Endodermal cell (in vitro differentiated cells): ENCODE measurements around the gene VRTN. TPM values are rescaled to one million over a fixed set of nuclear protein-coding genes. Genes with fewer than 3 reads are reported as not detected.
A peak's percentile ranks its signal among the peaks of the same experiment; 100 is the strongest.

Experiments
- DNase-seq: peaks from one replicate; pipeline ENCODE4 v3.0.0-alpha.2; 2017
- H3K27ac ChIP-seq: 2 replicates; pipeline ENCODE4 v1.5.1; 2013; ENCODE audit warnings: mild to moderate bottlenecking, low read depth, low read length, moderate library complexity
- H3K27me3 ChIP-seq: 2 replicates; pipeline ENCODE4 v1.6.1; 2013; ENCODE audit warnings: mild to moderate bottlenecking, low read length, moderate library complexity; ENCODE audit not compliant: insufficient read depth, control insufficient read depth, poor library complexity, severe bottlenecking
- H3K36me3 ChIP-seq: 2 replicates; pipeline ENCODE4 v1.7.0; 2013; ENCODE audit warnings: mild to moderate bottlenecking, low read length, moderate library complexity; ENCODE audit not compliant: control insufficient read depth, insufficient read depth
- H3K4me1 ChIP-seq: one replicate; pipeline ENCODE4 v1.7.0; 2013; ENCODE audit warnings: low read length; ENCODE audit not compliant: control insufficient read depth, insufficient read depth
- H3K4me3 ChIP-seq: 2 replicates; pipeline ENCODE4 v1.5.1; 2013; ENCODE audit warnings: mild to moderate bottlenecking, low read length, moderate library complexity
- H3K9ac ChIP-seq: 2 replicates; pipeline ENCODE4 v1.6.1; 2013; ENCODE audit warnings: mild to moderate bottlenecking, low read length, moderate library complexity; ENCODE audit not compliant: poor library complexity, severe bottlenecking; ENCODE audit errors: extremely low read depth
- H3K9me3 ChIP-seq: 2 replicates; pipeline ENCODE4 v1.6.1; 2013; ENCODE audit warnings: mild to moderate bottlenecking, low read length, moderate library complexity; ENCODE audit not compliant: control insufficient read depth
- H3K27ac Mint-ChIP-seq: 2 replicates; pipeline ENCODE4 v1.8.0; 2020; ENCODE audit warnings: mixed read lengths
- H3K27me3 Mint-ChIP-seq: 2 replicates; pipeline ENCODE4 v1.8.0; 2021; ENCODE audit warnings: mild to moderate bottlenecking, mixed read lengths; ENCODE audit not compliant: insufficient read depth
- H3K36me3 Mint-ChIP-seq: 2 replicates; pipeline ENCODE4 v1.8.0; 2020; ENCODE audit warnings: low read depth, mixed read lengths
- H3K4me1 Mint-ChIP-seq: 2 replicates; pipeline ENCODE4 v1.8.0; 2020; ENCODE audit warnings: mixed read lengths
- H3K4me3 Mint-ChIP-seq: 2 replicates; pipeline ENCODE4 v1.8.0; 2020; ENCODE audit warnings: mild to moderate bottlenecking, moderate library complexity, mixed read lengths
- H3K9me3 Mint-ChIP-seq: 2 replicates; pipeline ENCODE4 v1.8.0; 2020; ENCODE audit warnings: mild to moderate bottlenecking, mixed read lengths
- WGBS, 2 experiments: methylation state at CpG; one replicate each; pipeline versions ENCODE4 v1.1.5 to v1.1.7; 2013; ENCODE audit warnings: missing lambda C conversion rate in 2 of 2, mixed read lengths in 1 of 2; ENCODE audit not compliant: insufficient coverage in 1 of 2, insufficient read length in 1 of 2; 5-methylcytosine and 5-hydroxymethylcytosine counted together
- total RNA-seq, 2 donors: library from RNA; stranded (reverse); fragmentation: NEBNext Ultra II Directional in 1 of 2; extraction: Animal tissue kit (Norgen Biotek cat#: 25700) in 1 of 2; gene quantifications; 2 replicates in 1 of 2; 3 replicates in 1 of 2; pipeline ENCODE4 v1.2.1, GENCODE V29; 2021
- TF ChIP-seq, protein P1 (sequence below): fragments of 200-600 bp; sonication (generic); conservative IDR thresholded peaks from 2 replicates; pipeline ENCODE4 v1.5.0; 2021; ENCODE audit warnings: antibody characterized with exemption, mild to moderate bottlenecking

VRTN gene
- total RNA-seq, 2 donors from 2014 or later: 61.8 to 108 TPM

DNA sequence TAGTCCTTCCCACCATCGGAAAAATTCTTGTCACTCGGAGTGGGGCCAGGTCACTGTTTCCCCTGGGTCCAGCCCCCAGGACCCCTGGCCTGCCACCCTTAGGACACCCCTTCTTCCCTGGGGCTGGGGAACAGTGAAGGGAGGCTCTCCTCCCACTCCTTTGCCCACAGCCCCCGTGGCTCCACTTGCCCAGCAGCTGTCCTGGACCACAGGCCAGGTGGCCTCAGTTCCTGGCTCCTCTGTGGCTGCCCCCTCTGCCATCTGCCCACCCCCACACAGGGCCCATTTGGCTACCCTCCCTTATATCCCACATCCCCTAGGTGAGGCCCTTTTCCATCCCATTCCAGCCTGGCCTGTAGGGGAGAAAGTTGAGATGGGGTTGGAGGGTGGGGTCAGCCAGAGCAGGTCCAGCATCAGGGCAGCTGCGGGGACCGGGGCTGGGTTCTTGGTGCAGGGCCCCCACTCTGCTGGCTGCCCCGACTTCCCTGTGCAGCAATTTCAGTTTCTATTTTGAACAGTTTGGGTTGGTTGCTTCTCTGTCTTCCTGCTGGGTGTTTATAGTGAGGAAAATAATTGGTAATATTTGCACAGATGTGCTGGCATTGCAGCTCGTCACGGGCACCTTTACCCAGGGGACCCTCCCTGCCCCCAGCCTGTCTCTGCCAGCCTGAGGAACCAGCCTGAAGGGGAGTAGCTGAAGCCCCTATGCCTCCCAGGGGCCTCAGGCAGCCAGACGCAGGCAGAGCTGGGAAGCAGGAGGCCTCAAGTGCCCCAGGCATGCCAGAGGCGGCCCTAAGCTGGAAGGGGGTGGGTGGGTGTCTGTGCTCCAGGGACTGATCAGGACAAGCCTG lies 54.4 kb downstream of the VRTN start:
- WGBS, 2 experiments: 84 to 92% methylated on average over 7 to 10 of the region's 10 CpGs
- no peak overlapping the region for H3K27ac Mint-ChIP-seq
- H3K9me3 Mint-ChIP-seq: no peaks in the 10 kb centered on the region

DNA sequence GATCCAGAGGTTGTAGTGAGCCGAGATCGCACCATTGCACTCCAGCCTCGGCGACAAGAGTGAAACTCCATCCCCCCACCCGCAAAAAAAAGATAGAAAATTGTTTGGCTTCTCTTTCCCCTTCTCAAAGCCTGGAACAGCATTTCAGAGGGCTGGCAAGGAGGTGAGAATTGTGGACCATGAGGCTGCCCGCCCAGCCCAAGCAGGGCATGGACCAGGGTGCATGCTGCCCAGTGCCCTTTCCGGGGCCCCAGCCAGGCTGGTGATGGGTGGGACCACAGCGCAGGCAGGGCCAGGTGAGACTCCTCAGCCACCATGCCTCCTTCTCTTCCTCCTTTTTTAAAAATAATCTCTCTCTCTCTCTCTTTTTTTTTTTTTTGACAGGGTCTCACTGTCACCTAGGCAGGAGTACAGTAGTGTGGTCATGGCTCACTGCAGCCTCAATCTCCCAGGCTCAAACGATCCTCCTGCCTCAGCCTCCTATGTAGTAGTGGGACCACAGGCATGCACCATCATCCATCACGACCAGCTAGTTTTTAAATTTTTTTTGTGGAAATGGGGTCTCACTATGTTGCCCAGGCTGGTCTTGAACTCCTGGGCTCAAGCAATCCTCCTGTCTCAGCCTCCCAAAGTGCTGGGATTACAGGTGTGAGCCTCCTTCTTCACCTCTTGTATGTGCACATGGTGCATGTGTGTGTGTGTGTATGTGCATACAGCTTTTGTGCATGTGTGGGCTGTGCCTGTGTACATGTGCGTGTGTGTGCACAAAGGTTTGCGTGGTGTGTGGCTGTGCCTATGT lies 55.5 kb downstream of the VRTN start:
- H3K27ac Mint-ChIP-seq: no peak overlapping the region
- H3K36me3 ChIP-seq: no peaks in the 10 kb centered on the region
- 94 to 98% methylated on average over 5 to 12 of the region's 12 CpGs for WGBS, 2 experiments
- H3K4me3 Mint-ChIP-seq: no peak overlapping the region
- no peaks in the 10 kb centered on the region for H3K9me3 ChIP-seq
- H3K4me1 Mint-ChIP-seq: peaks cover 50% of the 10 kb centered on the region
- H3K4me1 ChIP-seq: peaks cover 42% of the 10 kb centered on the region
- DNase-seq: peak; percentile 13
- no peak overlapping the region for H3K4me3 ChIP-seq
- H3K27me3 Mint-ChIP-seq: peaks cover 2% of the 10 kb centered on the region
- no peak overlapping the region for H3K27ac ChIP-seq
- no peaks in the 10 kb centered on the region for H3K36me3 Mint-ChIP-seq
- no peaks in the 10 kb centered on the region for H3K9me3 Mint-ChIP-seq
- H3K9ac ChIP-seq: no peak overlapping the region
- TF ChIP-seq, protein P1, sequence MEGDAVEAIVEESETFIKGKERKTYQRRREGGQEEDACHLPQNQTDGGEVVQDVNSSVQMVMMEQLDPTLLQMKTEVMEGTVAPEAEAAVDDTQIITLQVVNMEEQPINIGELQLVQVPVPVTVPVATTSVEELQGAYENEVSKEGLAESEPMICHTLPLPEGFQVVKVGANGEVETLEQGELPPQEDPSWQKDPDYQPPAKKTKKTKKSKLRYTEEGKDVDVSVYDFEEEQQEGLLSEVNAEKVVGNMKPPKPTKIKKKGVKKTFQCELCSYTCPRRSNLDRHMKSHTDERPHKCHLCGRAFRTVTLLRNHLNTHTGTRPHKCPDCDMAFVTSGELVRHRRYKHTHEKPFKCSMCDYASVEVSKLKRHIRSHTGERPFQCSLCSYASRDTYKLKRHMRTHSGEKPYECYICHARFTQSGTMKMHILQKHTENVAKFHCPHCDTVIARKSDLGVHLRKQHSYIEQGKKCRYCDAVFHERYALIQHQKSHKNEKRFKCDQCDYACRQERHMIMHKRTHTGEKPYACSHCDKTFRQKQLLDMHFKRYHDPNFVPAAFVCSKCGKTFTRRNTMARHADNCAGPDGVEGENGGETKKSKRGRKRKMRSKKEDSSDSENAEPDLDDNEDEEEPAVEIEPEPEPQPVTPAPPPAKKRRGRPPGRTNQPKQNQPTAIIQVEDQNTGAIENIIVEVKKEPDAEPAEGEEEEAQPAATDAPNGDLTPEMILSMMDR: no peak
- H3K27me3 ChIP-seq: no peaks in the 10 kb centered on the region

More for the DNA sequence above, 54.4 kb downstream of the VRTN start:
- Mint-ChIP-seq H3K4me3 (no peak overlapping the region), H3K4me1 (peaks cover 54% of the 10 kb centered on the region), H3K36me3 (no peaks in the 10 kb centered on the region), H3K27me3 (peaks cover 2% of the 10 kb centered on the region)
- peak; percentile 57 for DNase-seq
- Histone ChIP-seq H3K4me1 (peaks cover 42% of the 10 kb centered on the region), H3K27ac (no peak overlapping the region), H3K36me3 (no peaks in the 10 kb centered on the region), H3K27me3 (no peaks in the 10 kb centered on the region), H3K9ac (no peak overlapping the region), H3K9me3 (no peaks in the 10 kb centered on the region), H3K4me3 (no peak overlapping the region)
- TF ChIP-seq, protein P1: no peak

DNA sequence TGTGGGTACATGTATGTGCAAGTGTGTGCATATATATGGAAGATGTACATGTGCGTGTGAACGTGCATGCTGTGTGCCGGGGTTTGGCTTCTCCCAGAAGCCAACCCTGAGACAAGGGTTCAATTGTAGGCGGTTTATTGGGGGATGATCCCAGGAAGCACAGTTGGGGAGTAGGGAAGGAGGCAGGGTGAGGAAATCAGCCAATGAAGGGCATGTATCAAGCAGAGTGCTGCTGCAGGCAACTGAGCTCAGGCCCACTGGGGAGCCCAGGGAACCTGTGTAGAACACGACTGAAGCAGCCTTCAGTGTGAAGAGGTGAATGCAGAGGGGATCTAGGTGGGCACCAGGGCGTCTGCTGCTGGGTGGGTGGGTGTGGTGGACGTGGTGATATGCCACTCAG lies 56.2 kb downstream of the VRTN start:
- peaks cover 42% of the 10 kb centered on the region for H3K4me1 ChIP-seq
- TF ChIP-seq, protein P1: no peak
- DNase-seq: no peak
- H3K9me3 ChIP-seq: no peaks in the 10 kb centered on the region
- Mint-ChIP-seq H3K27ac (no peak overlapping the region), H3K27me3 (peaks cover 2% of the 10 kb centered on the region), H3K36me3 (no peaks in the 10 kb centered on the region), H3K9me3 (no peaks in the 10 kb centered on the region), H3K4me3 (no peak overlapping the region), H3K4me1 (peaks cover 46% of the 10 kb centered on the region)
- H3K27ac ChIP-seq: no peak overlapping the region
- no peak overlapping the region for H3K4me3 ChIP-seq
- no peaks in the 10 kb centered on the region for H3K27me3 ChIP-seq
- no peaks in the 10 kb centered on the region for H3K36me3 ChIP-seq
- 89 to 94% methylated on average over 5 to 7 of the region's 7 CpGs for WGBS, 2 experiments
- no peak overlapping the region for H3K9ac ChIP-seq
